Endometrial microvascular endothelial cells (primary cell): ENCODE data around the gene PRSS36. TPM values are rescaled to one million over a fixed set of nuclear protein-coding genes. Genes with fewer than 3 reads are reported as not detected.
"Not testable (repeated sequence)": the region's sequence is repeated elsewhere in the genome, so short reads cannot be mapped to it uniquely, and the experiment has no call there.

Source experiments
- in situ Hi-C: cut with HindIII; loops from 2 replicates; pipeline ENCODE4 v1.10.0; 2017; ENCODE audit warnings: low sequenced_read_pairs, low pct_unique_long_range_greater_than_20kb; ENCODE audit errors: inconsistent ontology term
- total RNA-seq: library from RNA; depleted of rRNA; stranded (reverse); fragments of >200 nt; gene quantifications from one replicate; pipeline ENCODE4 v1.2.3, GENCODE V29; 2015; ENCODE audit errors: inconsistent ontology term

PRSS36 gene
- total RNA-seq, 1 donor from 2014 or later = not detected

- in situ Hi-C loops = no loop called here
These were observed 36.3 kb upstream of the PRSS36 start for GRCh38 chr16:31186176-31186575.

GRCh38 chr16:31185339-31185738 lies 35.5 kb upstream of the PRSS36 start:
- in situ Hi-C loops = no loop called here

GRCh38 chr16:31184888-31185287 lies 35.0 kb upstream of the PRSS36 start:
- in situ Hi-C loops = no loop called here

GRCh38 chr16:31183432-31184428 lies 33.9 kb upstream of the PRSS36 start:
- in situ Hi-C loops = no loop called here

GRCh38 chr16:31182391-31182790 lies 32.5 kb upstream of the PRSS36 start:
- in situ Hi-C loops = no loop called here

GRCh38 chr16:31181102-31181830 lies 31.4 kb upstream of the PRSS36 start:
- in situ Hi-C loops = no loop called here

- in situ Hi-C loops = no loop called here
These were observed 30.0 kb upstream of the PRSS36 start, which contains the start of gene FUS for GRCh38 chr16:31179747-31180459. FUS (plus strand) TSS chr16:31180139; CDS start chr16:31180215, 76 bp downstream.

GRCh38 chr16:31179219-31179746 lies 29.4 kb upstream of the PRSS36 start:
- in situ Hi-C loops = no loop called here

- in situ Hi-C loops = no loop called here
These were observed 27.3 kb upstream of the PRSS36 start for GRCh38 chr16:31177136-31177535.

- in situ Hi-C loops = not testable (repeated sequence)
These were observed 20.2 kb upstream of the PRSS36 start for GRCh38 chr16:31170048-31170447.

- in situ Hi-C loops = no loop called here
These were observed 19.0 kb upstream of the PRSS36 start for GRCh38 chr16:31168848-31169247.

GRCh38 chr16:31167315-31167714 lies 17.4 kb upstream of the PRSS36 start:
- in situ Hi-C loops = no loop called here

- in situ Hi-C loops = no loop called here
These were observed 7.3 kb upstream of the PRSS36 start for GRCh38 chr16:31157136-31157535.

- in situ Hi-C loops = not testable (repeated sequence)
These were observed 1.1 kb upstream of the PRSS36 start for GRCh38 chr16:31150976-31151375.

- in situ Hi-C loops = no loop called here
These were observed 534 bp downstream of the PRSS36 start for GRCh38 chr16:31149332-31149731.

- in situ Hi-C loops = no loop called here
These were observed 970 bp downstream of the PRSS36 start for GRCh38 chr16:31148896-31149295.

GRCh38 chr16:31148281-31148728 lies 1.6 kb downstream of the PRSS36 start:
- in situ Hi-C loops = no loop called here

- in situ Hi-C loops = no loop called here
These were observed 2.3 kb downstream of the PRSS36 start for GRCh38 chr16:31147574-31147973.
